ENCODE data around the gene SOD3.

The SOD3 gene

GRCh38 chr4:24775032-24775605 is 20.3 kb upstream of the SOD3 start:
- DNase-seq (ENCODE audit: low read depth): no peak
- H3K4me3 ChIP-seq (replicated peaks; ENCODE audit: low read depth, low read length): no peak overlapping the region
- no peak for TF ChIP-seq CTCF (IDR thresholded peaks at IDR 0.05; ENCODE audit: low read length, missing control alignments)

DNA sequence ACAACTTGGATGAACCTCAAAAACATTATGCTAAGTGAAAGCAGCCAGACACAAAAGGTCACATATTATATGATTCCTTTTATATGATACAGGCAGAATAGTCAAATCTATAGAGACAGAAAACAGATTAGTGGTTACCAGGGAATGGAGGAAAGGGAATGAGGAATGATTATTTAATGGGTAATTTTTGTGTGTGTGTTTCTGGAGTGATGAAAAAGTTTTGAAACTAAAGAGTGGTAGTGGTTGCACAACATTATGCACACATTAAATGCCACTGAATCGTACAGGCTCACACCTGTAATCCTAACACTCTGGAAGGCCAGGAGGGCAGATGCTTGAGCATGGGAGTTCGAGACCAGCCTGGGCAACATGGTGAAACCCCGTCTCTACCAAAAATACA is 19.6 kb upstream of the SOD3 start:
- TF ChIP-seq CTCF (IDR thresholded peaks at IDR 0.05; ENCODE audit: low read length, missing control alignments): no peak
- no peak for DNase-seq (ENCODE audit: low read depth)
- H3K4me3 ChIP-seq (replicated peaks; ENCODE audit: low read depth, low read length): no peak overlapping the region

DNA sequence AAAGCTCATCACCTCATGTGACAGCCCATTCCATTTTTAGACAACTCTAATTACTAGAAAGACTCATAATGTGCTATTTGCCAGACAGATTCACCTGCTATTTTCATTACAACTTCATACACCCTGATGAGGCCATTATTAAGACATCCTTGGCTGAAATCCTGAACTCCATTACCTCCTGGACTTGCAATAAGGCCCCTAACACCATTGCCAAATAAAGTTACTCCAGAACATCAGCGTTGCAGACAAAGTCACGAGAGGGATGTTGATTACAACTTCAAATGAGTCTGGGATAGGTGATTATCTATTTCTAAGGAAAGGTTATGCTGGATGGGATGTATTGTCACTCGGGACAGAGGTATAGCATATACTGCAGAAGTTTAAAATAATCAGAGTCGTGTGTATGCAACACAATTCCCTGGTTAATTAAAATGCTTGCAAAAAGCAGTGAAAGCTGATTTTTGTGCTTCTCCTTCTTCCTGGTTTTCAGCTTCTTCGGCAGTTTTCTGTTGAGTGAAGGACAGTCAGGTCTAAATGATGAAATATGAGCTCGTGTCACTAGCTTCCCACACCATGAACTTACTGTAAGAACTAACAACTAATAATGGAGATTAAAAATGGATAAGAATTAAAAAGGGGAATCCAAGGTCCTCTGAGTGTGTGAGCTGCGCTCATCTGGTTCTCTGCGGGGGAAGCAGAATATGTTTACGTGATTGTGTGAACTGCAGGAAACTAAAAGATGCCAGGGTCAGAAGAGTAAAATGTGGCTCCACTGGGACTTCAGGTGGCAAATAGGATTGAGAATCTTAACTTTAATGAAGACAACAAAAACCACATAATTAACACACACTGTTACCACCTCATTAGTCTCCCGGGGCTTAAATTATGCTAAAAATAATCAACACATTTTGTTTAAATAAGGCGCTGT is 17.6 kb upstream of the SOD3 start:
- TF ChIP-seq CTCF (IDR thresholded peaks at IDR 0.05; ENCODE audit: low read length, missing control alignments): no peak
- peak; percentile 45 for DNase-seq (ENCODE audit: low read depth)
- H3K4me3 ChIP-seq (replicated peaks; ENCODE audit: low read depth, low read length): no peak overlapping the region

DNA sequence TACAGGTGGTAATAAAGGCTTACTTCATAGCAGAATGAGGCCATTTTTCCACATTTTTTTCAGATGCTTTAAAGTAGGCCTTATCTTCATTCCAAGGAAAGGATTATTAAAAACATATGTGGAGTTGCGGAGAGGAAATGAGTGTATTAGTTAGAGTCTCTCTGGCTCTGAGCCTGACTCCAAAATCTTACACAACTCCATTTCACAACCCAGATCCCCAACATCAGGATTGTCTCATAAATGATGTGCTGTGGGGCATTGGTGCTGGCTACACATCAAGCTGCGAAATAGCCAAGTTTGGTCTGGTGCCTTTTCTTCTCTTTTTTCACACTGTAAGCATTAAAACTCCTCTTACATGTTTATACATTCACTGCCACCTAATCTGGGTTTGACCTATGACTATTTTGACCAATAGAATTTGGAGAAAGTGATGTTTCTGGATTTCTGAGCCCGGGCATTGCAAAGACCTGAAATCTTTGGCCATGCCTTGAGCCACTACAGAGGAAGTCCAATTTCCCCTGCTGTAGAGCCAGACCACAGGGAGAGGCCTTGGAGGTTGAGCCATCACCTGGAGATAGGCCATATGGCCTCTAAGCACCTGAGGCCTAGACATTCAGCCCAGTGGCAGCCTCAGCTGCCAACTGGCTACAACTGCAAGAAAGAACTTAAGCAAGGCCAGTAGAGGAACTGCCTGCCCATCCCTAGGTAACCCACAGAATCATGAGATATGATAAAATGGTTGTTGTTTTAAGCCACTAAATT is 16.7 kb upstream of the SOD3 start:
- H3K4me3 ChIP-seq (replicated peaks; ENCODE audit: low read depth, low read length): no peak overlapping the region
- no peak for TF ChIP-seq CTCF (IDR thresholded peaks at IDR 0.05; ENCODE audit: low read length, missing control alignments)
- DNase-seq (ENCODE audit: low read depth): peak; percentile 99

DNA sequence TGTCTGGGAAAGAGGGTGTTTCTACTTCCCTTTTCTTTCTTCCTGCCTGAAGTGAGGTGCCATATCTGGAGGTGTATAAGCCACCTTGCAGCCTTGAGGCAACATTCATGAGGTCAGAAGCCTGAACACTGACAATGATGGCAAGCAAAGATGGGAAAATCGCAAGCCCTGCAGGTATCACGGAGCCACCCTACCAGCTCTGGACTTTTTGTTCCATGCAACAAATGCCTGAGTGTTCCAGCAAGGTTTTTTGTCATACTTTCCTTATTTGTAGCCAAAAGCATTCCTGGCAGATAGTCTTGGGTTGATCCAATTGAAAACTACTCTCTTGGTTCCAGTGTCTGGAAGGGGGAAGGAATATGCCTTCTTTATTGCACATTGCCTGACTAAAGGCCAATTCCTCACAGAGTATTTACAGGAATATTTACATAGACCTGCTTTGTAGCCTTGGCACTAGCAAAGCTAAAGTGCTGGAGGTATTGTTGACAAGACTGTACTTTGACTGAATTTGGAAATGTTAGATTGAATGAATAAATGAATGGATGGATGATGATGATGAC is 14.4 kb upstream of the SOD3 start:
- no peak for DNase-seq (ENCODE audit: low read depth)
- no peak overlapping the region for H3K4me3 ChIP-seq (replicated peaks; ENCODE audit: low read depth, low read length)
- TF ChIP-seq CTCF (IDR thresholded peaks at IDR 0.05; ENCODE audit: low read length, missing control alignments): no peak

- no peak overlapping the region for H3K4me3 ChIP-seq (replicated peaks; ENCODE audit: low read depth, low read length)
- no peak for TF ChIP-seq CTCF (IDR thresholded peaks at IDR 0.05; ENCODE audit: low read length, missing control alignments)
- no peak for DNase-seq (ENCODE audit: low read depth)
Observed at GRCh38 chr4:24781999-24782745, 13.2 kb upstream of the SOD3 start.

Data from fibroblast of pulmonary artery (primary cell).